Measurements from ENCODE around the gene CCNI2.

Gene CCNI2

DNA sequence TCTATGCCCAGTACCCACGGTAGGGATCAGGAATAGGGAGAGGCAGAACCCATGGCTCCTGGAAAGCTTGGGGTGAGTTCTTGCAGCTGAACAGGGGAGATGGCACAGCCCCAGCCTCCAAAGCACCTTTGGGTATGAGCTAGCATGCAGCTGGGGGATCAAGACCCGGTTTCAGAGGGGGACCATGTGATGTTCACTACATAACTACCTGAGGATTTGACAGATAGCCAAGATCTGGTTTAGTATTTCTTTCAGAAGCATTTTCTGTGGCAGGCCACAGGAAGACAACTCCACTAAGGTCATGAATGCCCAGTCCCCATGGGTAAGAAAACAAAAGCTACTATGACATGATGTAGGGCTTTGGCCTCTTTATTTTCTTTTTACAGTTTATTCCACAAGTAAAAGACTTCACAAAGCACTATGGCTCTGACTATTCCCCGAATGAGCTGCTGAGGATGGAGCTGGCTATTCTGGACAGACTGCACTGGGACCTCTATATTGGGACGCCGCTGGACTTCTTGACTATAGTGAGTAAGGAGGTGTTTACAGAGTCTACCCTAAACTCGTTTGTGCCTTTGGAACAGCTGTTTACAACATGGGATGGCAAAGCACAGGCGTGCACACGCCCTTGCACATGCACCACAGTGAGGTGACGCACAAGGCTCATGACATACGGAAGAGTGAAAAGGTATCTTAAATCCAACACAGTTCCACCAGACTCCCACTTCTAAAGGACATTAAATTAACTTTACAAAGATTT lies 3.4 kb downstream of the CCNI2 start:
- DNase-seq (ENCODE audit: low spot score): no peak

DNA sequence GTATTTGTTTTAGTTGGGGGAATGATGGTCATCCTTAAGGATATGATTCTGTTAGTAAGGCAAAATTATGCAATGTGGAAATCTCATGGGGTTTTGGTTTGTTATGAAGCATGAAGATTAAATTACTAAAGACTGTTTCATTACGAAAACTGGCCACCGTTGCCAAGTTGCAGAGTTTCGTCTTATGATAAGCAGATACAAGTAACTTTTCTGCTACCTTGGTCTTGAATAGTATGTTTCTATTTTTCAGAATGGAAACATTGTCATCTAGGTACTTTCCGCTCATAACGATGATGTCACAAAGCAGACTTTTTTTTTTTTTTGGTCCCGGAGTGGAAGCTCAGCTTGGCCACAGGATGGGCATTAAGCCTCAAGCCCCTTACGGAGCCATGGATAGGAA lies 4.2 kb downstream of the CCNI2 start:
- no peak for DNase-seq (ENCODE audit: low spot score)

DNA sequence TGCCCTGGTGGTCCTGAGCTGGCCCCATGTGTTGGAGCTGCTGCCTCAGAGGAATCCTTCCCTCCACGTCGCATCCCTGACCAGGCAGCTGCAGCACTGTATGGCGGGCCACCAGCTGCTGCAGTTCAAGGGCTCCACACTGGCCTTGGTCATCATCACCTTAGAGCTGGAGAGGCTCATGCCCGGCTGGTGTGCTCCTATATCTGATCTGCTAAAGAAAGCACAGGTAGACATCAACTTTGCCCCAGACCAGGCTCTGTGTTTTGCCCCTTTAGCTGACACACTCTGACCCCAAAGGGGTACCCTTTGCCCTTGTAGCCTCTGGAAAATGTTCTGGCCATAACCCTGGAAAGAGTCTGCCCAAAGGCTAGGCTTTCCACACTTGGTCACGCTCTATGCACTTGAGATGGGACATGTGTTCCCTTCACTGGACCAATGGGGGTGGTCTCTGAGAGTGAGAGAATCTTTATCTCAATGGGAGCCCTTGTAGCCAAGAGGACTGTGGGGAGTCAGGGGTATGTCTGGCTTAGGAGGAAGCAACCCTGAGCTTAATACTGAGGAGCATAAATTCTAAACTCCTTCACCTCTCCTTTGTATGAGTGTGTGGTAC lies 4.8 kb downstream of the CCNI2 start:
- no peak for DNase-seq (ENCODE audit: low spot score)

DNA sequence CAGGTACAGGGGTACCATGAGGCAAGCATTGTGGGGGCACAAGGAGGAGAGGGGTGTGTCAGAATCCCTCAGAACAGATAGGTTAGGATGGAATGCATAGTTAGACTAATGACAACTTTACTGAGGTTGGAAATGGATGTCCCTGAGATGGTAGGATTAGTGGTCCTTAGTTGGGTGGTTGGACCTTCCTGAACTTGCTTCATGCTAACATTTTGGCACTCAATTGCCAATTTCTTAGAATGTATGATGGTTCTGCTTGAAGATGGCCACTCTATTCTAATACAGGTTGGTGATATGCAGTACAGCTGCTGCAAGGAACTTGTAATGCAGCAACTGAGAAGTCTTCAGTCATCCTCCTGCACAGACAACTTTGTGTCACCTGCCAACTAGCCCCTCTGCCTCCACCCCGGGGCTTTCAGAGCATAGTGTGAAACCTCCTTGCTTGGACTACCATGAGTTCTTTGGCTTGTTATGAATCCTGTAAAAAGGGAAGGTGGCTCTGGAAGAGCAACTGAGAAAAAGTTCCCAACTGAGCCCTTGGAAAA lies 5.4 kb downstream of the CCNI2 start:
- DNase-seq (ENCODE audit: low spot score): no peak

DNA sequence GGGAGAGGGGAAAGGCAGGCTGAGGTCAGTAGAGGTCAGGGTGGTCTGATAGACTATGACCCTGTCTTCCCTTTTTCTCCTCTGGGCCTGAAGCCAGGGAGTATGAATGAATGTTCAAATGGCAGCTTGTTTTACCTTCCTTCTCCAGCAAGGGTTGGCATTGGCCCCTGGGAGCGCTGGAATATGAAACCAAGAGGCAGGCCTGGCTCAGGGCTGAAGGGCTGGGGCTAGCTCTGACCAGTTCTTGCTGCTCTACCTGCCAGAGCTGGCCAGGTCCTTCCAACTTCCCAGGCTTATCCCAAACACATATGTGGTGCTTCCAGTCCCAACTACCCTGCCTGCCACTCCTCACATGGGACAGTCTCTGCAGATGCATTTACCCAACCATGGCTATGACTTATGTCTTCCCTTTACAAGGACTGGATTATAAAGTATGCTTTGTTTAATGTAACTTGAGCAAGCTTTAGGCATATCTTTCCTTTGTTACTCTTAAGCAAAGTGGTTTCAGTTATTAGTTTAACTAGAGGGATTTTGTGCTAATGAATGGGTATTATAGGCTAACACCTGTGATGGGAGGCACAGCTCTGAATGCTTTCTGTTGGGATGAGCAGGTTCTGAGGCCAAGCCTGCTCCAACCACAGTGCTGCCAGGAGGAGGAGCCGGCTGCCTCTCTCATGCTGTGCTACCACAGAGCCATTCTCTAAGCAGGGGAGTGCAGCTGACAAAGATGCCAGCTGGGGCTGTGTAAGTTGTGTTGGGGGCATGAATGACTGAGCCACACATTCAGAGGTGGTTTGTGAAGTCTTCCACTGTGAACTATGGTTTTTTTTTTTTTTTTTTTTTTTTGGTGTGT lies 6.1 kb downstream of the CCNI2 start:
- no peak for DNase-seq (ENCODE audit: low spot score)

DNA sequence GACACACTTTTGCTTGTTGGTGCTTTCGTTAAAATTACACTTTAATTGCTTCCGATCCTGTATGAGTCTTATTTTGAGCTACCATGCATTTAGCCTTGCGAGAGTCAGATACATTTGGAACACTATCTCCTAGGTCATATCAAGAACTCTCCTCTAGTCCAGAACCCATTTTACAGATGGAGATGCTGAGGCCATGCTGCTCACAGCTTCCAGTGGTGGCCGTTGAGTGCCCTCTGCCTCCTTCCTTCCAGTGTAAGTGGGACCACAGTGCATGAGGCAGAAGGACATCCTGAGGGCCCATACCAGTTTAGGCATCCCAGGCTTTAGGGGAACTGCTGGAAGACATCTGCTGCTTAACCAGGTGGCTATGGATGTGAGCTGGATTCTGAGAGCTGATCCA lies 6.9 kb downstream of the CCNI2 start:
- DNase-seq (ENCODE audit: low spot score): no peak

DNA sequence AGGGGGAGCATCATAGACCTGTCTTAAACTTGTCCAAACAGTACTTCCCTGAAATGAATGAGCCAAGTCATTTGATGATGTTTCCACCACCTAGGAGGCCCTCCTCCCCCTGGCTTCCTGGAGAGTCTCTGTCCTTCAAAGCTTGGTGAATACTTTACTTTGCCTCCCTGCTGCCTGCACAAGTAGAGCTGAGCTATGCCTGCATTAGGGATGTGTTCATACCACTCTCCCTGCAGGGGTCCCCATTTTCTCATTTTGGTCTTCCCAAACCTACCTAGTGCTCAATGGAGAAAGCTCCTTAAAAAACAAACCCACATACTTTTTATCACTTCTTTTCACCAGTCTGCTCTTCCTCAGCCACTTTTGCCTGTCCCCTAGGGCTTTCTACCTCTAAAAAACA lies 7.7 kb downstream of the CCNI2 start:
- no peak for DNase-seq (ENCODE audit: low spot score)

DNA sequence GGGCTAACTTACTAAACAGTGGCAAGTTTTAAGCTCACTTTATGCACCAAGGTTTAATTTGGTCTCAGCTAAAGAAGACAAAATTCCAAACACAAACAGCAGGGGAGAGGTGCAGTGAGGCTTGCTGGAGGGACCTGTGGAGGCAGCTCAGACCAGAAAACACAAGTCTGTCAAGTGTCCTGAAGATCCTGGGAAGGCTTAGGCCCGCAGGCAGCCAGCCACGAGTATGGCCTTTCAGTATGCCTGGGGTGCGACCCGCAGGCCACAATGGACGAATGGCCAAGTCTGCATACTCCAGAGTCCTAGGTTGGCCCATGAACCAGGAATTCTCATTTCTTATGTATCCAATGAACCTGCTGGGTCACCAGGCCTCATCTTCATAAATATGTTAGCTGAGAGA lies 9.3 kb downstream of the CCNI2 start:
- no peak for DNase-seq (ENCODE audit: low spot score)

DNA sequence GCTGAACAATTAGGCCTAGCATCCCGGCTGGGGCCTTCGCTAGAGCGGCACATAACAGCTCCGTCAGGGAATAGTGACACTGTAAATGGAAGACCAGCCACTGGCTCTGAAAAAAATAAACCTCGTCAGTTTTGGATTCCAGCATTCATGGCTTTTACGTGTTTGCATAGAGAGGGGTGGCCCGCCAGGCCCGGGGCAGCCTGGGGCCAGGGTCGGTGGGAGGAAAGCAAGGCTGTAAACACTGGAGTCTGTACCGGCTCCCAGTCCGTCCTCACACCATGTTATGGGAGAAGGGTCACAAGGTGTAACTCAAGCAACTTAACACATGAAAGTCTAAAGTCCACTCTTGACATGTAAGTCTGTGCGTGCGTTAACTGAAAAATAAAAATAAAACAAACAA lies 11.2 kb downstream of the CCNI2 start:
- no peak for DNase-seq (ENCODE audit: low spot score)

DNA sequence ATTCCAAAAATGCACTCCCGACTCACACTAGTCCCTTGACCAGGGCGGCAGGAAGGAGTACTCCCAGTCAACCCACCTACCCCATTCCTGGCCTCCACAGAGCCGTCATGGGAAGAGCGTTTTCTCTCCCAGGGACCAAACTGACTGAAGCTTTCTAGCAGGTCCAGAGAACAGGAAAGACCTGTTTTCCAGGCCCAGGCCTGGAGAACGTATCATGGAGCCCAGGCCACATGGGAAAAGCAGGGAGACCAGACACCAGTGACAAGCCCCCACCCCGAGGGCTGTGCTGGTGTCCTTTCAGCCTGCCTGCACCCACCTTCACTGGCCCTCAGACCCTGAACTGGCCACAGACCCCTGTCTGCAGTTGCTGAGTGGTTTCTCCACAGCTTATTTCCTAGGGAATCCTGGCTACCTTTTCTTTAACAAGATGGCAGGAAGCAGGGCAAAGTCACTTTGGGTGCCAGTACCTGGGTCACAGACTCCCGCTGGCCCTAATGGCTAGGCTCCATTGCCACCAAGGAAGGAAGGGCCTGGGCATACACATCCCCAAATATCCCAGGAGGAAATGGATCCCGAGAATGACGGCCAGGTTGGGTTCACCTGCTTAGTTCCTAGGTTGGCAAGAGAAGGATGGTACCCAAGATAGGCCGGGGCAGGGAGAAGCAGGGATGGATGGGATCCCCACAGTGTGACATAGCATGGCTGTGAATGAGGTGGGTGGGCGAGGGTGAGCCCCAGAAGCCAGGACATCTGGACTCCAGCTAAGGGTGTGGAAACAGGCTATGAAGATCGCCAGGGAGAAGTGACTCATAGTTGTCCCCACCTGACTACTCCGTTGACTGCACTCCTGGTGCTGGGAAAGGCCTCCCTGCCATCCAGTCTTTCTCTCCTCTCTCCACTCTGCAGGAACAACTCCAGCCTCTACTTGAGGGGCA lies 12.2 kb downstream of the CCNI2 start:
- DNase-seq (ENCODE audit: low spot score): no peak

DNA sequence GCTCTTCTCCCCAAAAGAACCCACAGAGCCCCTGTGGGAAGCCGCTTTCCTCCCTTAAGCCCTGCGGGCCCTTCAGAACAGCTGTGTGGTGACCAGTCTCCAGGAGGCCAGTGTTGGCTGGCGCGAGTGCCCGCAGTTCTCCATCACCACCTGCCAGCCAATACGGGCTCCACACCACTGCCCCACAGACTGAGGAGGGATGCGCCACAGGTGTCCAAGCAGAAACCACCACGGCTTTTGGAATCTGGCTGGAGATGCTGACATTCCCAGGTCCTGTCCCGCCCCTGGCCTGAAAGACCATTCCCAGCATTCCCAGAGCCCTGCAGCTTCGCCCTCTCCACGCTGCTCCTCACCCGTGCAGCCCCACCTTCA lies 12.8 kb downstream of the CCNI2 start:
- DNase-seq (ENCODE audit: low spot score): no peak

DNA sequence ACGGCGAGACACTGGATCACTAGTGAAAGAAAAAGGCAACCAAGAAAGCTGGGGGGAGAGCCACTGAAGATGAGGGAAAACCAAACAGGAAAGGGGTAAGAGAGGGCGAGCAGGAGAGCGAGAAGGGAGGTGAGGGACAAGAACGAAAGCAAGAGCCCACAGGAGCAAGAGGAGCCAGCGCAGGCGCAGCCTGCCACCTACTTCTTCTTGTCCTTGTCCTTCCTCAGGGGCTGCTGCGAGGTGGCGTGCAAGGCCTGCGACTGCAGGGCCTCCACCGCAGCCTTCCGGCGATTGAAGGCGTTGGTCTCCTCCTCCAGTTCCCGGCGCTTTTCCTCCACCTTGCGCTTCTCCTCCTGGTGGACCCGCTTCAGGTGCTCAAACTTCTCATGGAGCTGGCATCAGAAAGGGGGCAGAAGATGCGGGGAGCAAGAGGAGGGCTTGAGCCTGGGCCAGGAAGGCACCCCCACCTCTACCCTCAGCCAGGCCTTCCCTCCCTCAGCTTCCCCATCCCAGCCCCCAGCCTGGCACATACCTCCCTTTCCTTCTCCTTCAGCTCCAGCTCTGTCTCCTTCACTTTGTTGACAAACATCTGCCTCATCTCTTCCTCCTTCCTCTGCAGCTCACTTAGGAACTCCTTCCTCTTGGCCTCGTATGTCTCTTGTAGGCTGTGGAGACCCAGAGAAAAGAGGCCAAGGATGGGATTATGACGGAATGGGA lies 13.5 kb downstream of the CCNI2 start:
- DNase-seq (ENCODE audit: low spot score): no peak

DNA sequence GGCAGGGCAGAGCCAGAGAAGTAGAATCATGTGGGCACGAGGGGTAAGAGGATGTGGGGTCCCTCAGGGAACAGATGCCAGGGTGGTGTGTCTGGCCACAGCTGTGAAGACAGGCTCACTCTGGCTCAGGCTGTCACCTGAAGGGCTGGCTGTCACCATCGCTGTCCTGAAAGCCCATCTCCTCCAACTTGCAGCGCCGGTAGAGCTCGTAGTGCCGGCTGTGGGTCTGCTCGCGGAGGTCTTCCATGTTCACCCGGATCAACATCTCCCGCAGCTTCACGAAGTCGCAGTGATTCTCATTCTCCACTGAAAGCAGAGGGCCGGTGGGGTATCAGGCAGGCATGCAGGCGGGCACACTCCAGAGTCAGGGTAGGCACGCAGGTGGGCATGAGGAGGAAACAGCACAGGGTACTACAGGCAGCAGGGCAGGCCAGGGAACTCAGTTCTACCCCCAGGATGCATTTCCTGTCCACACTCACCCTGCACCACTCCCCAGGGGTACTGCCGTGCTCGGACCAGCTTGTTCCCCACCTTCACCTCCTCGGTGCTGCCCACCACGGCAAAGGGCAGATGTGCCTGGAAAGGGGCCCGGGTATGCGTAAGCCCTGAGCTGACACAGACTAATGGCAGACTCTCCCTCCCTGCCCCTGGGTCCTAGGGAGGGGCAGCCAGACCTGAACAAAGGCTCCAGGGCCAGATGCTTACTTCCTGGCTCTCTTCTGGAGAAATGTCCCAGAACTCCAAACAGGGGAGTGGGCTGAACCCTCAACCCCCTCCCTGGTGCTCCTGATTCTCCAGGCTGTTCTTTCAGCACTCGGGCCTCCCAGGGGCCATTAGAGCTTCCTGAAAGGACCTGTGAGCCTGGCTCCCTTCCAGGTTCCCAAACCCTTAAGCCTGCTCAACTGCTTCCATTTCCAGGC lies 14.4 kb downstream of the CCNI2 start:
- DNase-seq (ENCODE audit: low spot score): no peak

DNA sequence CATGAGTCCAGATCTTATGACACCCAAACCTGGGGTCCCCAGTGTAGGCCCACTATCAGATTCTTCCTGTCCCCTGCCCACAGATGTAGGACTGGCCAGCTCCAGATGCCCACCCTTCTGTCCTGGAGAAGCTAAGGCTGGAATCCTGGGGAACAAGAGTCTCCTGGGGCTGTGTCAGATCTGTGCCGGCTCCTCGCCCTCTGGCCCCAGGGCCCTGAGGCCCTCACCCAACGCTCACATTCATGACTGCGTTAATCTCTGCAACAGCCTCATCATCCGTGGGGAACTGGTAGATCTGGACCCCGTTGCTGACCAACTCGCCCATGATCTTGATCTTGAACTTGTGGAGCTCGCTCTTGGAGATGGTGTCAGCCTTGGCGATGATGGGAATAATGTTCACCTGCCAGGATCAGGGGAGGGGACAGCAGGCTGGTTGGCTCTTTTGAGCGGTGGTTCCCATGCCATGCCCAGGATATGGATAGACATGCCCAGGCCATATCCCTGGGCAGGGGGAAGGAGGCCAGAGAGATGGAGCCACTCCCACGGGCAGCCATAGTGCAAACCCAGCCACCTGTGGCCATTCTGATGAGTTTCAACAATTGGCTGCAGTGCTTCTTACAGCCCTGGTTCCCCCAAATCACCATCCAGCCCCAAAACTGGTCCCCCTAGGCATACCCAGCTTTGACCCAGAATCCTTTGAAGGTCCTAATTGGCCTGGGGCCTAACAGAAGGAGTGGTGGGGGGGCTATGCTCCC lies 15.2 kb downstream of the CCNI2 start:
- no peak for DNase-seq (ENCODE audit: low spot score)

DNA sequence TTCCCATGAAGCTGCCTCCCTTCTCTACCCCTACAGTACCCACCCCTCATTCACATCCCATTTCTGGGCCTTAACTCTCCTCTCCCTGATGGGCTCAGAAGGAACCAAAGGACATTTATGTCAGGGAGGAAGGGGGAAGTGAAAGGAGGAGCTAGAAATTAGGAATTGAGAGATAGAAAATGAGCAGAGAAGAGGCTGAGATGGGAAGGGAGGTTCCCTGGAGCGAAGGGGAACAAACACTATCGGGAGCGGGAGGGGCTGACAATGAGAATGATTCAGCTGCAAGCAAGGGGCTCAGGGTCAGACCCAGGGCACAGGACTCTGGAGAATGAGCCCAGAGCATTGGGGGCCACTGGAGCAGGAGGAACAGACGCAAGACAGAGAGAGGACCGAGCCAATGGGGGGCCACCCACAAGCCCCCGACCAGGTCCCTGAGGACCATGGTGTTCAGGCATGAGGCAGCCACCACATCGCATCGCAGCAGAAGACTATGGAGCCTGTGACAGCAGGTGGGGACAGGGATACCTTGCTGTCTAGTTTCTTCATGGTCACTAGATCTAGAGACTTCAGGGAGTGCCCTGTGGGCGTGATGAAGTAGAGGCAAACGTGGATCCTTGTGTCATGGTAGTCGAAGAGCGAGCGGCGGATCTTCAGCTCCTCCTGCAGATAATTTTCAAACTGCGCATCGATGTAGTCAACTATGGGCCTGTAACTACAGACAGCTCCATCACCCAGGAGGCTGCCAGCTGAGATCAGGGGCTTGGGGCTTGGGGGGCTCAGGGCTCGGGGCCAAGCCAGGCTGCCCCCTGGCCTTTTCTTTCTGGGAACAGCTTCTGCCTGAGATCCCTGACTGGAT lies 16.2 kb downstream of the CCNI2 start:
- no peak for DNase-seq (ENCODE audit: low spot score)

DNA sequence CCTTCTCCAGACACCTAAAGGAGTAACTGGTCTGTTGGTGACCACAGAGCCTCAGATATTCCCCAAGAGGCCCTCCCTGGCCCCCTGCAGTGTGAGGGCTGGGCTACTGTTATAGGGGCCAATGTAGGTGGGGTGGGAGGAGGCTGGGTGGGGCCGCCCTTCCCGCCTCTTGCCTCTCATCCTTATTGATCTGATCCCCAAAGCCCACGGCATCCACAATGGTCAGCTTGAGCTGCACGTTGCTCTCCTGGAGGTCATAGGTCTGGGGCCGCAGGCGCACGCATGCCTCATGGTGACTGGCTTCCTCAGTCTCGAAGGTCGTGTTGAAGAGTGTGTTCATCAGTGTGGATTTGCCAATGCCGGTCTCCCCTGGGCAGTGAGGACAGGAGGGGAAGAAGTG lies 16.8 kb downstream of the CCNI2 start:
- no peak for DNase-seq (ENCODE audit: low spot score)

DNA sequence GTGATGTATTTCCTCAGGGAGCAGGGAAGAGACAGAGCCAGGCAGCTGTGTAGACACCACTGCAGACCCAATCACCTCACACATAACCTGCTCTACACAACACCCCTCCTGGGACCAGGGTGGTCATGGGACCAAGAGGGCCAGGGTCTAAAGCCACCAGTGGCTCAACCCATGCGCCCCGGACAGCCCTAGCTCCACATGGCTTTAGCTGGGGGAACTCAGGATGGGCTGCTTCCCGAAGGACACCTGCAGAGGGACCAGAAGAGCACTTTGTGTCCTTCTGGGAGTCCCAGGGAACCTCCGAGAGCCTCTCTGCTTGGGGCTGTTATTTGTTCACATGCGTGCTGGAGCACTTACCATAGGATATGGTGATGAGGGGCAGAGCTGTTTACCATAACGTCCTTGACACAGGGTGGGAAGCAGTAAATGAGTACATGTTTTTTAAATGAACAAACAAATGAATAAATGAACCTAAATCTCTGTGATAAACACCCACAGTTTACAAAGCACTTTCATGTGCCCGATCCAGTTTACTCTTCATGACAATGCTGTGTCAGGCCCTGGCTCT lies 17.5 kb downstream of the CCNI2 start:
- DNase-seq (ENCODE audit: low spot score): no peak
